GM19023 (cell line): ENCODE results near the gene RILPL1.
"Not testable (repeated sequence)": the region's sequence is repeated elsewhere in the genome, so short reads cannot be mapped to it uniquely, and the experiment has no call there.

ENCODE experiments used
- ATAC-seq: cut with Tn5 transposase; IDR thresholded peaks from one replicate; pipeline ENCODE4 v1.9.1; 2021; ENCODE audit warnings: mild to moderate bottlenecking, moderate library complexity; ENCODE audit not compliant: unreplicated experiment

RILPL1 gene

DNA sequence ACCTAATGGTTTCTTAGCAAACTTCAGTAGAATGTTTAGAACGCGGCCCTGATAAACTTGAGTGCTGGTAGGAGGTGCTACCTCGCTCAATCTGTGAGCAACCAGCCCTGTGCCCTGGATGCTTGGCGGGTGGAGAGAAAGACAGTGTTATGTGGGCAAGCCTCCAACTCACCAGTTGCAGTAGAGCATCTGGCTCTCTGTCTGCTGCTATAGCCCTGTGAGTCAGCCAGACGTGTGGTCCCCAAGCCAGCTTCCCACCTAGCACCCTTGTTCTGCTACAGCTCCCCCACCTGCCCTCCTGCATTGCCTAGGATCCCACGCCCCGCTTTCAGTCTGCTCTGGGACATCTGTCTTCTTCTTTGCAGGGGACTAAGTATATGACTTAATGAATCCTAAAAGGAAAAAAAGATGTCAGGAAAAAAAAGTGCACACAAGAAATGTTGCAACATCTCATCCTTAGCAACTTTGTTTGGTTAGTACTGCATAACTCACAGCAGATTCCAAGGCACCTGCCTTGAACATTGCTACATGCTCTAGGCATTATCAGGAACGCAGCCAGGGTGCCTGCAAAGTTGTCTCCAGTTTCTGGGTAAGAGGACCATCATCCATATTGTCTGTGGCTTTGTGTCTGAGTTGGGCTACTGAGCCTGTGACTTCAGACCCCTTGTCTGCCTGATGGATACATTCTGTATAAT, 62.0 kb downstream of the RILPL1 start:
- ATAC-seq, result no peak

- ATAC-seq, result no peak
These were observed 63.5 kb downstream of the RILPL1 start for GRCh38 chr12:123469978-123470377.

GRCh38 chr12:123468786-123469185, 64.7 kb downstream of the RILPL1 start:
- ATAC-seq, result peak; percentile 62

DNA sequence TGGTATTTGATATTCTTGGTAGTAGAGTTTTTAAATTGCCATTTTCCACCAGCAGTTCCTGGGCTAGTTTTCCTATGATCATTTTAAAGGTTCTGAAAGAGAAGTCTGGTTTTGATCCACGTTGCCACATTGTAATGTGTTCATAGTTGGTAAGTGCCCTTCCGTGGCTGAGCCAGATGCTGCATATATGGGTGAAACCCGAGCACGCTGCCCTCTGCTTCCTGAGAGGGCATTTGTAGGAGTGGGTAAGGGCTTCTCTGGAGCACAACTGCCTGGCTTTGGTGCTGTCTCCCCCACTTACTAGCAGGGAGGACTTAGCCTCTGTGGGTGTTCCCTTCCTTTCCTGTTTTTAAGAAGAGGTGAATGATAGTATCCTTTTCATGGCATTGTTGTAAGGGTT, 68.4 kb downstream of the RILPL1 start:
- ATAC-seq, result no peak

DNA sequence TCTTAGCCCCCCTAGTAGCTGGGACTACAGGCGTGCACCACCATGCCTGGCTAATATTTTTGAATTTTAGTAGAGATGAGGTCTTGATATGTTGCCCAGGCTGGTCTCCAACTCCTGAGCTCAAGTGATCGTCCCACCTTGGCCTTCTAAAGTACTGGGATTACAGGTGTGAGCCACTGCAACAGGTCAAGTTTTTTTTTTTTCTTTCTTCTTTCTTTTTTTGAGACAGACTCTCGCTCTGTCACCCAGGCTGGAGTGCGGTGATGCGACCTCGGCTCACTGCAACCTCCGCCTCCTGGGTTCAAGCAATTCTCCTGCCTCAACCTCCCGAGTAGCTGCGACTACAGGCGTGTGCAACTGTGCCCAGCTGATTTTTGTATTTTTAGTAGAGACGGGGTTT, 70.3 kb downstream of the RILPL1 start:
- not testable (repeated sequence) for ATAC-seq

DNA sequence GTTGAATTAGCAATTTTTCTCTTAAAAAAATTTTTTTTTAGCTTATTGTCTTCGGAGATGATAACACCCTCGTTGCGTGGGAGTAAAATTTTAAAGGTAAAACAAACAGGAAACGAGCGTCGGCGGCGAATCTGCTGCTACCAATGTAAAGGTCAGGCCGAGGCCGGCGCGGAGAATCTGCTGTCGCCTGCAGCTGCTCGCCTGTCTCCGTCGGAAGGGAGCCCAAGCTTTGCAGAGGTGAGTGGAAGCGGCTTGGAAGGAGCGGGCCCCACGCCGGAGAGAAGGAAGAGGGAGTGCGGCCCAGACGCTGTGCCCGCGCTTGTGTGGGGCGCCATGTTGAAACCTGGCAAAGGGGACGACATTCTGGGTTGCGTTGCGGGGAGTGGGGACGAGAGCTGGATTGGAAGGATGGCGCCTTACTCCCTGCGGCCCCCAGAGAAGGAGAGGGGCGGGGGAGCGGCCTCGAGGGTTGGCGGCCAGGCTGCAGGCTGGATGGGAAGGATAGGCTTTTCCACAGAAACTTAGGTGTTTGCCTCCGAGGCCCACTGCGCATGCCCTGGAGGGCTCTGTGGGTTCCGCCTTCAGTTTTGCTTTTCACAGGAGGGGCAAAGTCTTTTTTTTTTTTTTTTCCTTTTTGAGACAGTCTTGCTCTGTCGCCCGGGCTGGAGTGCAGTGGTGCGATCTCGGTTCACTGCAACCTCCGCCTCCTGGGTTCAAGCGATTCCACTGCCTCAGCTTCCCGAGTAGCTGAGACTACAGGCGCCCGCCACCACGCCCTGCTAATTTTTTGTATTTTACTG, 75.3 kb downstream of the RILPL1 start, which contains the start of gene SNRNP35:
Gene SNRNP35 (plus strand): TSS at position 160 of the 800 bp plus-strand sequence. CDS start 7,402 bp downstream, outside the sequence.
- peak; percentile 63 for ATAC-seq

GRCh38 chr12:123453165-123453564, 80.4 kb downstream of the RILPL1 start:
- no peak for ATAC-seq

DNA sequence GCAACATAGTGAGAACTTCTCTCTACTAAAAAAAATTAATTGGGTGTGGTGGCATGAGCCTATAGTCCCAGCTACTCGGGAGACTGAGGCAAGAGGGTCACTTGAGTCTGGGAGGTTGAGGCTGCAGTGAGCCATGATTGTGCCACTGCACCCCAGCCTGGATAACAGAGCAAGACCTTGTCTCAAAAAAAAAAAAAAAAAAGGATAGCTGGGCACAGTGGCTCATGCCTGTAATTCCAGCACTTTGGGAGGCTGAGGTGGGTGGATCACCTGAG, 81.3 kb downstream of the RILPL1 start:
- not testable (repeated sequence) for ATAC-seq

DNA sequence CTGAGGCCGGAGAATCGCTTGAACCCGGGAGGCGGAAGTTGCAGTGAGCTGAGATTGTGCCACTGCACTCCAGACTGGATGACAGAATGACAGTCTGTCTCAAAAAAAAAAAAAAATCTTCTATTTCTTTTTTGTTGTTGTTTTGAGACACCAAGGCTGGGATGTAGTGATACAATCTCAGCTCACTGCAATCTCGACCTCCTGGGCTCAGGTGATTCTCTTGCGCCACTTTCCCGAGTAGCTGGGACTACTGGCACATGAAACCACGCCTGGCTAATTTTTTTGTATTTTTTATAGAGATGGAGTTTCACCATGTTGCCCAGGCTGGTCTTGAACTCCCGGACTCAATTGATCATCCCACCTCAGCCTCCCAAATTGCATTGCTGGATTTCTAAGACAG, 82.9 kb downstream of the RILPL1 start:
- no peak for ATAC-seq

- no peak for ATAC-seq
These were observed 83.7 kb downstream of the RILPL1 start for GRCh38 chr12:123449856-123450255.

GRCh38 chr12:123449249-123449733, 84.2 kb downstream of the RILPL1 start:
- no peak for ATAC-seq

DNA sequence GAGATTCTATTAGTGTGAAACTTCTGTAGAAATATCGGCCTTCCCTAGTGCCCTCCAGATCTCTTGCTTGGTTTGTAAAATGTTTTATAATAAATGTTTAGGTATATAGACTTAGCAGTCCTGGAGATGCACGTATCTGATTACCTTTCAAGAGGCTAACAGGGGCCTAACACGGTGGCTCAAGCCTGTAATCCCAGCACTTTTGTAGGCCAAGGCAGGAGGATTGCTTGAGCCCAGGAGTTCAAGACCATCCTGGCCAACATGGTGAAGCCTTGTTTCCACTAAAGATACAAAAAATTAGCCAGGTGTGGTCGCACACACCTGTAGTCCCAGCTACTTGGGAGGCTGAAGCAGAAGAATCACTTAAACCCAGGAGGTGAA, 87.2 kb downstream of the RILPL1 start:
- no peak for ATAC-seq

DNA sequence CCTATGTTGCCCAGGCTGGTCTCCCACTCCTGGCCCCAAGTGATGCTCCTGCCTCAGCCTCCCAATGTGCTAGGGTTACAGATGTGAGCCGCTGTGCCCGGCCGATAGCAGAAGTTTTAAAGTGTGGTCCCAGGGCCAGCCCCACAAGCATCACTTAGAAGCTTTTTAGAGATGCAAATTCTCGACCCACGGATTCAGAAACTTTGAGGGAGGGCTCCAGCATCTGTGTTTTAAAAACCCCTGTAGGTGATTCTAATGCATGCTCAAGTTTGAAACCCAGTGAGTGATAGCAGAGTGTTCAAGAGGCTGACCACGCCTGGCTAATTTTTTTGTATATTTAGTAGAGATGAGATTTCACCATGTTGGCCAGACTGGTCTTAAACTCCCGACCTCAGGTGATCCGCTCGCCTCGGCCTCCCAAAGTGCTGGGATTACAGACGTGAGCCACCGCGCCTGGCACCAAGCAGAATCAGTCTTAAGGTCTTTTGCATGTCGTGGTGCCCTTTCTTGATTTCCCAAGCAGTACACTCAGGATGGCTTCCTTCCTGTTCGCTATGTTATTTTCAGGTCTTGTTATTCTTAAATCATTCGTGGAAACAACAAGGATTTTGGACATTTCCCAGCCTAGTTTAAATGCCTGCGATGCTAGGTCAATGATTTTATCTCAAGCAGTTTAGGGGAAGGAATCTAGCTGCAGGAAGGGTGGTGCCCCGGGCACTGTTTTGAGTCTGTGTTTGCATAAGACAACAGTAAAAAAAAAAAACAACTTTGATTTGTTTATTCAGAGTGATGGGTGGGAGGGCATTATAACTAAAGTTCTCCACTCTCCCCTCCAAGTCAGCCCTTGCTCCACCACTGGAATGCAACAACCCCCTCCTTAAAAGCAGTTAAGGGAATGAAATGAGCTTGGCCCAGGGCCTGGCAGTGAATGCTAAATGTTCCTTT, 87.9 kb downstream of the RILPL1 start:
- ATAC-seq, result no peak

GRCh38 chr12:123444092-123445026, 89.2 kb downstream of the RILPL1 start:
- ATAC-seq, result no peak

DNA sequence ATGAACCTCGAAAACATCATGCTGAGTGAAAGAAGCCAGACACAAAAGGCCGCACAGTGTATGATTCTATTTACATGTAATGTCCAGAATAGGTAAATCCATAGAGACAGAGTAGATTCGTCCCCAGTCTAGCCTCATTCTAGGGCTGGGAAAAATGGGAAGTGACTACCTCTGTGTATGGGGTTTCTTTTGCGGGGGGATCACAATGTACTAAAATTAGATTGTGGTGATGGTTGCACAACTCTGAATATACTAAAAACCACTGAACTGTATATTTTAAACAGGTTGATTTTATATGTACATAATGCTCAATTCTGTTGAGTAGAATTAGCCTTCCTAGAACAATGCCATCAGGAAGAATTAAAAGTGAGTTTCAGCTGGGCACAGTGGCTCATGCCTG, 90.7 kb downstream of the RILPL1 start:
- no peak for ATAC-seq

- ATAC-seq, result no peak
These were observed 91.9 kb downstream of the RILPL1 start for GRCh38 chr12:123441523-123442164.

GRCh38 chr12:123436017-123436964, 97.2 kb downstream of the RILPL1 start, which contains the start of gene RILPL2:
RILPL2 (minus strand) TSS chr12:123436684; CDS start chr12:123436420, 264 bp downstream.
- ATAC-seq, result peak; percentile 81

DNA sequence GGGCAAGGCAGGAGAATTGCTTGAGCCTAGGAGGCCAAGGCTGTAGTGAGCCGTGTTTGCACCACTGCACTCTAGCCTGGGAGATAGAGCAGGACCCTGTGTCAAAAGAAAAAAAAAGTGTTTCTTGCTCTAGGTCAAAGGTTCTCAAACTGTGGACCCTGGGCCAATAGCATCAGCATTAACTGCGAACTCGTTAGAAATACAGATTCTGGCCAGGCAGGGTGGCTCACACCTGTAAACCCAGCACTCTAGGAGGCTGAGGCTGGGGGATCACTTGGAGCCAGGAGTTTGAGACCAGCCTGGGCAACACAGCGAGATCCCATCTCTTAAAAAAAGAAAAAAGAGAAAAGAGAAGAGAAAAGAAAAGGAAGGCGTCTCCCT, 97.9 kb downstream of the RILPL1 start:
- no peak for ATAC-seq
